CD4-positive, alpha-beta T cell (primary cell): ENCODE results near the gene RABL3. TPM values are rescaled to one million over a fixed set of nuclear protein-coding genes. Genes with fewer than 3 reads are reported as not detected.

Experiments used
- ATAC-seq: fragments of 200-7000 bp; cut with Tn5 transposase; one replicate; pipeline ENCODE4 v1.10.0; 2022; ENCODE audit warnings: mild to moderate bottlenecking; ENCODE audit not compliant: poor library complexity
- CTCF ChIA-PET: fragments of 350-600 bp; sonication (Branson Sonifier 250); formaldehyde crosslinking; loops from one replicate; lab custom pipeline; 2021; ENCODE audit warnings: antibody characterized with exemption, inconsistent platforms; lab: Charles Lee
- POLR2A ChIA-PET: fragments of 350-600 bp; sonication (Branson Sonifier 250); formaldehyde crosslinking; loops from one replicate; lab custom pipeline; 2021; ENCODE audit warnings: antibody characterized with exemption, inconsistent platforms; lab: Charles Lee
- DNase-seq, 14 experiments: peaks; one replicate each; pipeline ENCODE4 v3.0.0-alpha.2; 2013 to 2020; ENCODE audit warnings: mixed read lengths in 2 of 14
- H3K27ac ChIP-seq, 2 donors: one replicate each; pipeline versions ENCODE4 v1.5.1 to v1.7.0; 2013; ENCODE audit warnings: low read length in 2 of 2, low read depth in 1 of 2, mild to moderate bottlenecking in 1 of 2
- H3K27me3 ChIP-seq, 2 experiments: 1 replicate in 1 of 2; 2 replicates in 1 of 2; pipeline versions ENCODE4 v1.6.1 to v1.7.0; 2013; ENCODE audit warnings: low read length in 2 of 2, control low read depth in 1 of 2, mild to moderate bottlenecking in 1 of 2, moderate library complexity in 1 of 2; ENCODE audit not compliant: insufficient read depth in 2 of 2, control insufficient read depth in 1 of 2
- H3K36me3 ChIP-seq: one replicate; pipeline ENCODE4 v1.6.1; 2013; ENCODE audit warnings: low read length, control low read depth; ENCODE audit not compliant: insufficient read depth
- H3K4me1 ChIP-seq: one replicate; pipeline ENCODE4 v1.6.1; 2013; ENCODE audit warnings: low read length, control low read depth; ENCODE audit not compliant: insufficient read depth
- H3K4me3 ChIP-seq: one replicate; pipeline ENCODE4 v1.5.1; 2013; ENCODE audit warnings: mild to moderate bottlenecking, low read length, moderate library complexity
- H3K9me3 ChIP-seq, 2 experiments: 1 replicate in 1 of 2; 2 replicates in 1 of 2; pipeline versions ENCODE4 v1.6.1 to v1.7.0; 2013; ENCODE audit warnings: low read length in 2 of 2, mild to moderate bottlenecking in 2 of 2, control low read depth in 1 of 2, moderate library complexity in 1 of 2; ENCODE audit not compliant: control insufficient read depth in 1 of 2, insufficient read depth in 1 of 2
- H3K27ac Mint-ChIP-seq: one replicate; pipeline ENCODE4 v1.8.0; 2020; ENCODE audit warnings: mixed read lengths
- H3K27me3 Mint-ChIP-seq: one replicate; pipeline ENCODE4 v1.8.0; 2021; ENCODE audit warnings: mixed read lengths
- H3K36me3 Mint-ChIP-seq: one replicate; pipeline ENCODE4 v1.8.0; 2021; ENCODE audit warnings: low read depth, mixed read lengths
- H3K4me1 Mint-ChIP-seq: one replicate; pipeline ENCODE4 v1.8.0; 2021; ENCODE audit warnings: low read depth, mixed read lengths
- H3K4me3 Mint-ChIP-seq: one replicate; pipeline ENCODE4 v1.8.0; 2020; ENCODE audit warnings: mild to moderate bottlenecking, mixed read lengths
- H3K9me3 Mint-ChIP-seq: one replicate; pipeline ENCODE4 v1.8.0; 2020; ENCODE audit warnings: mixed read lengths
- intact Hi-C, 2 experiments: fragments of 100-400 bp; cut with DNase I in 1 of 2; cut with micrococcal nuclease in 1 of 2; formaldehyde crosslinking; loops; one replicate each; pipeline versions ENCODE4 v1.15.1 to v1.9.0; 2023 to 2025; cut with DNase I, micrococcal nuclease
- total RNA-seq, 174 experiments: library from RNA in 2 of 174; stranded (reverse) in 2 of 174; gene quantifications; one replicate each; pipeline ENCODE4 v1.2.3 and lab custom pipeline; 2021 to 2026
- TF ChIP-seq, protein P1 (sequence below): fragments of 200-600 bp; IDR thresholded peaks from one replicate; pipeline ENCODE4 v1.8.0; 2022; ENCODE audit warnings: antibody characterized with exemption, mild to moderate bottlenecking

The RABL3 gene
- total RNA-seq, 2 experiments from 2014 or later, result 12.9 to 13.6 TPM

- Mint-ChIP-seq H3K9me3 (no peaks in the 10 kb centered on the region), H3K4me1 (peaks cover 41% of the 10 kb centered on the region), H3K27ac (no peak overlapping the region), H3K36me3 (peaks cover 74% of the 10 kb centered on the region), H3K4me3 (no peak overlapping the region), H3K27me3 (no peaks in the 10 kb centered on the region)
- Histone ChIP-seq H3K27me3 (no peaks in the 10 kb centered on the region), H3K27ac (no peak overlapping the region), H3K4me3 (no peak overlapping the region), H3K9me3 (no peaks in the 10 kb centered on the region), H3K36me3 (peaks cover 22% of the 10 kb centered on the region), H3K4me1 (no peaks in the 10 kb centered on the region)
- intact Hi-C loops, result no loop called here
- ChIA-PET POLR2A (no interaction called here), CTCF (interaction anchor here (0.7 kb wide), 1 partner anchor 9 kb away, joined by 3 read pairs; no protein-coding TSS in a partner anchor)
- DNase-seq, result no peak
- TF ChIP-seq, protein P1, sequence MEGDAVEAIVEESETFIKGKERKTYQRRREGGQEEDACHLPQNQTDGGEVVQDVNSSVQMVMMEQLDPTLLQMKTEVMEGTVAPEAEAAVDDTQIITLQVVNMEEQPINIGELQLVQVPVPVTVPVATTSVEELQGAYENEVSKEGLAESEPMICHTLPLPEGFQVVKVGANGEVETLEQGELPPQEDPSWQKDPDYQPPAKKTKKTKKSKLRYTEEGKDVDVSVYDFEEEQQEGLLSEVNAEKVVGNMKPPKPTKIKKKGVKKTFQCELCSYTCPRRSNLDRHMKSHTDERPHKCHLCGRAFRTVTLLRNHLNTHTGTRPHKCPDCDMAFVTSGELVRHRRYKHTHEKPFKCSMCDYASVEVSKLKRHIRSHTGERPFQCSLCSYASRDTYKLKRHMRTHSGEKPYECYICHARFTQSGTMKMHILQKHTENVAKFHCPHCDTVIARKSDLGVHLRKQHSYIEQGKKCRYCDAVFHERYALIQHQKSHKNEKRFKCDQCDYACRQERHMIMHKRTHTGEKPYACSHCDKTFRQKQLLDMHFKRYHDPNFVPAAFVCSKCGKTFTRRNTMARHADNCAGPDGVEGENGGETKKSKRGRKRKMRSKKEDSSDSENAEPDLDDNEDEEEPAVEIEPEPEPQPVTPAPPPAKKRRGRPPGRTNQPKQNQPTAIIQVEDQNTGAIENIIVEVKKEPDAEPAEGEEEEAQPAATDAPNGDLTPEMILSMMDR, result no peak
- ATAC-seq, result no peak
These were observed 10.5 kb upstream of the RABL3 start for GRCh38 chr3:120752865-120753264.

- H3K27me3 Mint-ChIP-seq, result no peaks in the 10 kb centered on the region
- CTCF ChIA-PET, result interaction anchor here (0.7 to 1.4 kb wide), 2 partner anchors 8 to 43 kb away, joined by 3 to 4 read pairs; no protein-coding TSS in a partner anchor
- no peaks in the 10 kb centered on the region for H3K9me3 Mint-ChIP-seq
- no peaks in the 10 kb centered on the region for H3K4me1 ChIP-seq
- H3K36me3 ChIP-seq, result peaks cover 22% of the 10 kb centered on the region
- no peaks in the 10 kb centered on the region for H3K27me3 ChIP-seq
- H3K27ac ChIP-seq, result no peak overlapping the region
- peaks cover 37% of the 10 kb centered on the region for H3K4me1 Mint-ChIP-seq
- no peaks in the 10 kb centered on the region for H3K9me3 ChIP-seq
- H3K4me3 ChIP-seq, result no peak overlapping the region
- intact Hi-C loops, result no loop called here
- H3K27ac Mint-ChIP-seq, result no peak overlapping the region
- H3K4me3 Mint-ChIP-seq, result no peak overlapping the region
- no peak for DNase-seq
- ATAC-seq, result no peak
- H3K36me3 Mint-ChIP-seq, result peaks cover 71% of the 10 kb centered on the region
- TF ChIP-seq, protein P1, result no peak
- POLR2A ChIA-PET, result no interaction called here
These were observed 9.9 kb upstream of the RABL3 start for GRCh38 chr3:120752230-120752629.

- Histone ChIP-seq H3K4me3 (no peak overlapping the region), H3K4me1 (no peaks in the 10 kb centered on the region), H3K27ac (no peak overlapping the region), H3K36me3 (peaks cover 22% of the 10 kb centered on the region), H3K27me3 (no peaks in the 10 kb centered on the region), H3K9me3 (no peaks in the 10 kb centered on the region)
- DNase-seq (no peak), ATAC-seq (no peak)
- H3K27ac Mint-ChIP-seq, result no peak overlapping the region
- intact Hi-C loops, result loop anchor here (10.0 kb wide), 3 partner anchors 655 to 1285 kb away; partner anchors contain the start of genes POGLUT1 (in 2 of the 2), TMEM39A (in 2 of the 2), EAF2 (in 1 of the 2) and GSK3B (in 1 of the 2)
- H3K4me3 Mint-ChIP-seq, result no peak overlapping the region
- ChIA-PET CTCF (no interaction called here), POLR2A (no interaction called here)
- H3K4me1 Mint-ChIP-seq, result peaks cover 39% of the 10 kb centered on the region
- H3K27me3 Mint-ChIP-seq, result no peaks in the 10 kb centered on the region
- peaks cover 53% of the 10 kb centered on the region for H3K36me3 Mint-ChIP-seq
- TF ChIP-seq, protein P1, result no peak
- no peaks in the 10 kb centered on the region for H3K9me3 Mint-ChIP-seq
These were observed 7.5 kb upstream of the RABL3 start for GRCh38 chr3:120749843-120750242.
